AG10803 (cell line): Measurements from ENCODE around the gene PLCB1.
A peak's percentile ranks its signal among the peaks of the same experiment; 100 is the strongest.

Experiments used
- DNase-seq: peaks from one replicate; pipeline ENCODE4 v3.0.0; 2010; ENCODE audit warnings: low read depth
- H3K4me3 ChIP-seq: 2 replicates; pipeline ENCODE4 v1.5.1; 2011; ENCODE audit warnings: mild to moderate bottlenecking, low read length, control low read depth
- TF ChIP-seq, protein P1 (sequence below): conservative IDR thresholded peaks from 2 replicates; pipeline ENCODE4 v1.5.1; 2011; ENCODE audit warnings: mild to moderate bottlenecking, low read length, control low read depth, inconsistent platforms

The PLCB1 gene

DNA sequence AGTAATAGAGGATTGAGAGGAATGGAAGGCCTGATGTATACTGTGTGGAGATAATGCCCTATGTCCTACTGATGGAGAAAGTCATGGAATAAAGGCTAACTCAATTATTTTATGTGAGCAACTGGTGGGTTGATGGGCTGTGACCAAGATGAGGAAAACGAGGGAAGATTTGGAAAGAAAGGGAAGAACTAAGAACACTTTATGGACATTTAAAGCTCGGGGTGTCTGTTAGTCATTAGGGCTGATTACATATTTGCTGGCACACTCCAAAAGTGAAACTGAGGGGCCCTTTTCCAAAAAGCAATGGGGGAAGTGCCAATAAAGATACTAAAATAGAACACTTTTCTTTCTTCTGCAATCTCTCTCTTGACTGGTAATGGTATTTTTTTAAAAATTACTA is 439.5 kb downstream of the PLCB1 start:
- no peak overlapping the region for H3K4me3 ChIP-seq
- TF ChIP-seq, protein P1, sequence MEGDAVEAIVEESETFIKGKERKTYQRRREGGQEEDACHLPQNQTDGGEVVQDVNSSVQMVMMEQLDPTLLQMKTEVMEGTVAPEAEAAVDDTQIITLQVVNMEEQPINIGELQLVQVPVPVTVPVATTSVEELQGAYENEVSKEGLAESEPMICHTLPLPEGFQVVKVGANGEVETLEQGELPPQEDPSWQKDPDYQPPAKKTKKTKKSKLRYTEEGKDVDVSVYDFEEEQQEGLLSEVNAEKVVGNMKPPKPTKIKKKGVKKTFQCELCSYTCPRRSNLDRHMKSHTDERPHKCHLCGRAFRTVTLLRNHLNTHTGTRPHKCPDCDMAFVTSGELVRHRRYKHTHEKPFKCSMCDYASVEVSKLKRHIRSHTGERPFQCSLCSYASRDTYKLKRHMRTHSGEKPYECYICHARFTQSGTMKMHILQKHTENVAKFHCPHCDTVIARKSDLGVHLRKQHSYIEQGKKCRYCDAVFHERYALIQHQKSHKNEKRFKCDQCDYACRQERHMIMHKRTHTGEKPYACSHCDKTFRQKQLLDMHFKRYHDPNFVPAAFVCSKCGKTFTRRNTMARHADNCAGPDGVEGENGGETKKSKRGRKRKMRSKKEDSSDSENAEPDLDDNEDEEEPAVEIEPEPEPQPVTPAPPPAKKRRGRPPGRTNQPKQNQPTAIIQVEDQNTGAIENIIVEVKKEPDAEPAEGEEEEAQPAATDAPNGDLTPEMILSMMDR = no peak
- peak; percentile 4 for DNase-seq

DNA sequence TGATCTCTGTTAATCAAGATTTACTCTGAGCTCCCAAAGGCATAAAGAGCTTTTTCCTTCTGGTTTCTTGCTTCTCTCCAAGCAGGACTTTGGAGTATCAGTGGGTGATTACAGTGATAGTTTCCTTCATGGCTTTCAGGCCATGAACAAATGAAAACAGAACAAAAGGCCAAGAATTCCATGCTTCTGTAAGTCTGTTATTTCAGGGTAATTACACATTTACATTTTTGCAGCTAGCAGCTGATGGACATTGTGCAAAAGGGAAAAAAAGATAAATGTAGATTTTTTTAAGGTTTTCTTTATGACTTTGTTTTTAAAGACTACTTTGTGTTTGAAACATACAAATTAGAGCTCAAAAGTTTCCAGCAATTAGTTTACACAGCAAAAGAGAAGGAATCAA is 441.6 kb downstream of the PLCB1 start:
- H3K4me3 ChIP-seq = no peak overlapping the region
- TF ChIP-seq, protein P1 = no peak
- DNase-seq = no peak

DNA sequence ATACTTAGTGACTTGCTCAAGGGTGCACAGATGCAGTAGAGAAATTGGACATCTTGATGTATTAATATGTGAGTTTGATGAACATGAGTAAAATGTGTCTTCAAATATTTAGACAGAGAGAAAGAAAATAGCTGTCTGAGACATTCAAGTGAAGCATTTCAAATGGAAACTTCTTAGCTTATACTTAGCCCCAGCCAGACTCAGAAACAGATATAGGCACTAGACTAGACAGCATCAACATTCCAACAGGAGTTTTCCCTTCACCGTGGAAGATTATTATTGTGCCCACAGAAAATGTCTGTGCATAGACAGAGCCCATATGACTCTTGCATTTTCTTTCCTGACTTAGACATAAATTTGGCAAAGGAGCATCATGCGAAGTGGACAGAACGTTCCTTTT is 443.0 kb downstream of the PLCB1 start:
- TF ChIP-seq, protein P1 = no peak
- DNase-seq = no peak
- H3K4me3 ChIP-seq = no peak overlapping the region

DNA sequence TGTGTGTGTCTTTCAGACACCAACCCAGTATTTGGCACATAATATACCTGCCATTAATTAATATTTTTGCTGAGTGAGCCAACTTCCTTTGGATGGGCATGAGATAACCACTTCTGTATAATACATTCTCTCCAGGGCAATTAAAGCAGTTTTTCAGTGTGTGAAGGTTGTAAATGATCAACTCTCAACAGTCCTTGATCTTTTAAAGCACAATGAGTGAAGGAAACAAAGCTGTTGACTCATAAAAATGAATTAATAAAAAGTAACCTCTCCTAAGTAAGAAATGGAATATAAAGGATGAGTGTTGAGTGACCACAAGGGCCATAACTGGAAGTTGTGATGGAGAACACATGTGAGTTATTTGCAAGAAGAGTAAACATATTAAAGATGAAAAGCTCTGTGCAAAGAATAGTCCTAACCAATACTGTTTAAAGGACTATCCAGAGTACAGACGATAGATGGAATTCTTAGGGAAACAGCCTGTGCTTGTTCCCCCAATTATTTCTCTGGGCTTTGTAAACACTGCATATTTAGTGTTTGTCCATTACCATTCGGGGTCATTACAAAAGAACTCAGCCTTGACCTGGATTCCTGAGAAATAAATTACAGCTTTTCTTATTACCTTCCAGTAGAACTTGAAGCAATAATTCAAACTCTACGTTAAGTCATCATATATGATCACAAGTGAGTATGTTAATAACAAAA is 446.2 kb downstream of the PLCB1 start:
- TF ChIP-seq, protein P1 = no peak
- peak; percentile 62 for DNase-seq
- no peak overlapping the region for H3K4me3 ChIP-seq

DNA sequence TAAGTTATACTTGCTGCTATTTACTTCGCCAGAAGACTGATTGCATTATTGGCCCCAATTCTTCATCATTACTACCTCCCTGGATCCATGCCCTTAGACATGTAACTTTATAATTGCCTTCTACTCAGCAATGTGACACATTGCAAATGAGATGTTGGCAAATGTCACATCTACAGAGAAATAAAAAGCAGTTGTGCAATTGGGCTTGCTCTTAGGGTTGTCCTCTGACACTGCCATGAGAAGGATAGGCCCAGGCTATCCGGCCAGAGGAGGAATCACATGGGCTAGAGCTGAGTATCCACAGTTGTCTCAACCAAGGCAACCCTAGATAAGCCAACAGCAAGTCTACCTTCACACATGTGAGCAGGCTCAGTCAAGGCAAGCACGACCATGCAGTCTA is 447.0 kb downstream of the PLCB1 start:
- peak; percentile 6 for DNase-seq
- TF ChIP-seq, protein P1 = no peak
- H3K4me3 ChIP-seq = no peak overlapping the region

DNA sequence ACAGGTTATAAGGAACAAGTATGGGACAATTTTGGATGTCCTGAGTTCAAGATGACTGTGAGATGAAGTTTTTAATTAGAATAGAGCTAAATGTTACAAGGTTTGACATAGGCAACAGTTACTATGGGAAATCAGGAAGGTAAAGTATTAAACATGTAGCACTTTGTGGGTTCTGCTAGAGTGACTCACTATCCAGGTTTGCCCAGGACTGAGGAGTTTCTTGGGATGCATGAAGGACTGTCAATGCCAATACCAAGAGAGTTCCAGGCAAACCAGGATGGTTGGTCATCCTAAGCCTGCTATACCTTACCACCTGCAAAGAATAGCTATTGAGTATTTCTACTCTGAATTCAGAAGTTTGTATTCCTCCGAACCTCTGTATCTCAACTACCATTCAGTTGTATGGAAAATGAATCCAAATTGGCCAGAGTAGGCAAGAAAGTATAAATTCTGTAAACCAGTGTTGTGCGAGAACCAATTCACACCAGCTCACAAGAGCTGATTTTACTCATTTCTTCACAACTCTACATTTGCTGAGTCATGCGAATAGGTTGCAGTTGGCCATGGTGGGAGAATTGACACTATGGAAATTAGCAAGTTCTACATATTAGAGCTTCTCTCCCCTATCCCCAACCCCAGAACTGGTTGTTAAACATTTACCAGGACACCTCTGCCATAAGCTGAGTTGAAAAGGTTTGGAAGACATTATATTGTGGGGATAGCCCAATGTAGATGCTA is 449.5 kb downstream of the PLCB1 start:
- TF ChIP-seq, protein P1 = no peak
- no peak for DNase-seq
- H3K4me3 ChIP-seq = no peak overlapping the region
